HUES48 (cell line): ENCODE data around the gene RIMBP2.
A peak's percentile ranks its signal among the peaks of the same experiment; 100 is the strongest.
"Not testable (repeated sequence)": the region's sequence is repeated elsewhere in the genome, so short reads cannot be mapped to it uniquely, and the experiment has no call there.

Source experiments
- H3K27ac ChIP-seq: one replicate; pipeline ENCODE4 v1.7.0; 2013; ENCODE audit warnings: low read depth, low read length, inconsistent platforms
- H3K27me3 ChIP-seq: 2 replicates; pipeline ENCODE4 v1.6.1; 2013; ENCODE audit warnings: mild to moderate bottlenecking, low read length; ENCODE audit not compliant: control insufficient read depth, insufficient read depth
- H3K36me3 ChIP-seq: 2 replicates; pipeline ENCODE4 v1.6.1; 2013; ENCODE audit warnings: low read length; ENCODE audit not compliant: control insufficient read depth, insufficient read depth
- H3K4me1 ChIP-seq: 2 replicates; pipeline ENCODE4 v1.6.1; 2013; ENCODE audit warnings: mild to moderate bottlenecking, low read length; ENCODE audit not compliant: control insufficient read depth, insufficient read depth
- H3K4me3 ChIP-seq: 2 replicates; pipeline ENCODE4 v1.5.1; 2013; ENCODE audit warnings: mild to moderate bottlenecking, low read depth, low read length
- H3K9ac ChIP-seq: 2 replicates; pipeline ENCODE4 v1.6.1; 2013; ENCODE audit warnings: mild to moderate bottlenecking, low read depth, low read length, moderate library complexity
- H3K9me3 ChIP-seq: 2 replicates; pipeline ENCODE4 v1.6.1; 2013; ENCODE audit warnings: low read length; ENCODE audit not compliant: control insufficient read depth, insufficient read depth

RIMBP2 gene

GRCh38 chr12:130715998-130716968 lies at the start of gene RIMBP2:
Gene RIMBP2, minus strand, starts transcription at chr12:130716299. Its CDS starts 237,286 bp downstream, at chr12:130479013.
- 0 out of 2 replicates have a peak, but pooled peaks cover 5% of the 10 kb centered on the region for H3K9me3 ChIP-seq
- H3K27me3 ChIP-seq: peaks cover 78% of the 10 kb centered on the region
- H3K27ac ChIP-seq: no peak within 1 kb of the TSS
- no peaks in the 10 kb centered on the region for H3K36me3 ChIP-seq
- H3K4me3 ChIP-seq: peak within 1 kb of the TSS; percentile 80
- no peak within 1 kb of the TSS for H3K9ac ChIP-seq
- H3K4me1 ChIP-seq: peaks cover 18% of the 10 kb centered on the region

- no peak overlapping the region for H3K27ac ChIP-seq
- H3K9me3 ChIP-seq: peaks cover 12% of the 10 kb centered on the region
- H3K9ac ChIP-seq: no peak overlapping the region
- H3K36me3 ChIP-seq: no peaks in the 10 kb centered on the region
- H3K27me3 ChIP-seq: no peaks in the 10 kb centered on the region
- H3K4me1 ChIP-seq: no peaks in the 10 kb centered on the region
- H3K4me3 ChIP-seq: no peak overlapping the region
Observed at GRCh38 chr12:130765186-130765659, 49.1 kb upstream of the RIMBP2 start.

GRCh38 chr12:130764475-130765185 lies 48.5 kb upstream of the RIMBP2 start:
- H3K4me1 ChIP-seq: no peaks in the 10 kb centered on the region
- H3K27ac ChIP-seq: no peak overlapping the region
- H3K4me3 ChIP-seq: no peak overlapping the region
- H3K36me3 ChIP-seq: no peaks in the 10 kb centered on the region
- peaks cover 12% of the 10 kb centered on the region for H3K9me3 ChIP-seq
- no peak overlapping the region for H3K9ac ChIP-seq
- no peaks in the 10 kb centered on the region for H3K27me3 ChIP-seq

GRCh38 chr12:130764073-130764472 lies 48.0 kb upstream of the RIMBP2 start:
- Histone ChIP-seq H3K4me3 (no peak overlapping the region), H3K27ac (no peak overlapping the region), H3K9ac (no peak overlapping the region), H3K27me3 (no peaks in the 10 kb centered on the region), H3K36me3 (no peaks in the 10 kb centered on the region), H3K4me1 (no peaks in the 10 kb centered on the region), H3K9me3 (peaks cover 12% of the 10 kb centered on the region)

GRCh38 chr12:130762319-130762675 lies 46.2 kb upstream of the RIMBP2 start:
- H3K4me1 ChIP-seq: no peaks in the 10 kb centered on the region
- peaks cover 12% of the 10 kb centered on the region for H3K9me3 ChIP-seq
- no peak overlapping the region for H3K9ac ChIP-seq
- H3K36me3 ChIP-seq: no peaks in the 10 kb centered on the region
- H3K27ac ChIP-seq: no peak overlapping the region
- no peak overlapping the region for H3K4me3 ChIP-seq
- no peaks in the 10 kb centered on the region for H3K27me3 ChIP-seq

GRCh38 chr12:130761537-130762318 lies 45.6 kb upstream of the RIMBP2 start:
- Histone ChIP-seq H3K27ac (no peak overlapping the region), H3K27me3 (no peaks in the 10 kb centered on the region), H3K9ac (no peak overlapping the region), H3K4me3 (no peak overlapping the region), H3K9me3 (peaks cover 12% of the 10 kb centered on the region), H3K36me3 (no peaks in the 10 kb centered on the region), H3K4me1 (no peaks in the 10 kb centered on the region)

GRCh38 chr12:130754234-130754901 lies 38.3 kb upstream of the RIMBP2 start:
- Histone ChIP-seq H3K36me3 (no peaks in the 10 kb centered on the region), H3K9ac (no peak overlapping the region), H3K27ac (no peak overlapping the region), H3K4me1 (no peaks in the 10 kb centered on the region), H3K9me3 (no peaks in the 10 kb centered on the region), H3K4me3 (no peak overlapping the region), H3K27me3 (no peaks in the 10 kb centered on the region)

GRCh38 chr12:130752692-130753230 lies 36.7 kb upstream of the RIMBP2 start:
- Histone ChIP-seq H3K27ac (no peak overlapping the region), H3K9ac (no peak overlapping the region), H3K9me3 (no peaks in the 10 kb centered on the region), H3K4me3 (no peak overlapping the region), H3K4me1 (no peaks in the 10 kb centered on the region), H3K36me3 (no peaks in the 10 kb centered on the region), H3K27me3 (no peaks in the 10 kb centered on the region)

GRCh38 chr12:130752037-130752436 lies 35.9 kb upstream of the RIMBP2 start:
- H3K9ac ChIP-seq, H3K27me3 ChIP-seq: not testable (repeated sequence)

GRCh38 chr12:130748786-130749185 lies 32.7 kb upstream of the RIMBP2 start:
- Histone ChIP-seq H3K36me3 (no peaks in the 10 kb centered on the region), H3K9me3 (no peaks in the 10 kb centered on the region), H3K27me3 (no peaks in the 10 kb centered on the region), H3K4me3 (no peak overlapping the region), H3K27ac (no peak overlapping the region), H3K4me1 (no peaks in the 10 kb centered on the region), H3K9ac (no peak overlapping the region)

More at GRCh38 chr12:130752037-130752436, 35.9 kb upstream of the RIMBP2 start:
- not testable (repeated sequence) for H3K4me1 ChIP-seq, H3K4me3 ChIP-seq, H3K36me3 ChIP-seq, H3K27ac ChIP-seq, H3K9me3 ChIP-seq
